GM12878 (cell line): ENCODE measurements around the gene PDIA5. TPM values are rescaled to one million over a fixed set of nuclear protein-coding genes. Genes with fewer than 3 reads are reported as not detected.
A peak's percentile ranks its signal among the peaks of the same experiment; 100 is the strongest.

ENCODE experiments used
- ATAC-seq: fragments of 200-7000 bp; cut with Tn5 transposase; 3 replicates; pipeline ENCODE4 v1.9.1; 2020; ENCODE audit warnings: mild to moderate bottlenecking, moderate library complexity
- BruUV-seq: library from RNA; stranded (reverse); fragments of 400-500 nt; replicated peaks from 2 replicates; lab custom pipeline; 2021; lab: Mats Ljungman, UMichigan
- CTCF ChIA-PET: fragments of 300-600 bp; sonication (Branson Sonifier 250); formaldehyde crosslinking; extraction: SDS; loops from one replicate; lab custom pipeline; 2021; ENCODE audit warnings: inconsistent platforms; lab: Yijun Ruan, JAX
- POLR2A ChIA-PET: fragments of 350-600 bp; formaldehyde crosslinking; extraction: SDS; loops from one replicate; lab custom pipeline; 2021; ENCODE audit warnings: inconsistent platforms; lab: Charles Lee
- RAD21 ChIA-PET: fragments of 300-600 bp; sonication (Branson Sonifier 250); formaldehyde crosslinking; loops from one replicate; lab custom pipeline; 2023; ENCODE audit warnings: antibody characterized with exemption; ENCODE audit not compliant: unreplicated experiment; lab: Charles Lee
- SMC1A ChIA-PET: fragments of 300-600 bp; sonication (Branson Sonifier 250); formaldehyde crosslinking; loops from one replicate; lab custom pipeline; 2023; ENCODE audit not compliant: unreplicated experiment, uncharacterized antibody; lab: Charles Lee
- DNase-seq: peaks from one replicate; pipeline ENCODE4 v3.0.0-alpha.2; 2011; ENCODE audit warnings: low read depth, low spot score
- FAIRE-seq: peaks from 3 replicates; lab custom pipeline; 2011; peaks lifted over from hg19 to GRCh38; lab: Jason Lieb, UNC
- H2AFZ ChIP-seq: 2 replicates; pipeline ENCODE4 v1.6.0; 2011; ENCODE audit warnings: low read depth, low read length, control low read depth; ENCODE audit not compliant: control insufficient read depth
- H3K27ac ChIP-seq: 2 replicates; pipeline ENCODE4 v1.5.1; 2011; ENCODE audit warnings: control low read depth; ENCODE audit not compliant: control insufficient read depth, insufficient read depth
- H3K27me3 ChIP-seq, 2 experiments: replicated peaks in 1 of 2; 2 replicates each; pipeline versions ENCODE4 v1.6.0 to v1.6.1; 2011; ENCODE audit warnings: low read length in 1 of 2; ENCODE audit not compliant: control insufficient read depth in 2 of 2, insufficient read depth in 2 of 2
- H3K36me3 ChIP-seq, 2 experiments: 2 replicates each; pipeline ENCODE4 v1.5.1; 2011; ENCODE audit warnings: low read length in 1 of 2; ENCODE audit not compliant: control insufficient read depth in 2 of 2, insufficient read depth in 2 of 2
- H3K4me1 ChIP-seq: 2 replicates; pipeline ENCODE4 v1.6.1; 2011; ENCODE audit warnings: mild to moderate bottlenecking, low read length, moderate library complexity, mixed read lengths; ENCODE audit not compliant: control insufficient read depth, insufficient read depth
- H3K4me2 ChIP-seq: 2 replicates; pipeline ENCODE4 v1.6.0; 2011; ENCODE audit warnings: control low read depth; ENCODE audit not compliant: control insufficient read depth, insufficient read depth
- H3K4me3 ChIP-seq: fragments of 200-600 bp; sonication (generic); 2 replicates; pipeline ENCODE4 v1.5.1; 2016
- H3K79me2 ChIP-seq: 2 replicates; pipeline ENCODE4 v1.6.0; 2011; ENCODE audit warnings: low read length; ENCODE audit not compliant: control insufficient read depth, insufficient read depth
- H3K9ac ChIP-seq: 2 replicates; pipeline ENCODE4 v1.8.0; 2011; ENCODE audit warnings: low read length, control low read depth, mixed read lengths; ENCODE audit not compliant: control insufficient read depth, insufficient read depth
- H3K9me3 ChIP-seq: replicated peaks from 3 replicates; pipeline ENCODE4 v1.5.1; 2011; ENCODE audit warnings: mild to moderate bottlenecking, low read length; ENCODE audit not compliant: control insufficient read depth, insufficient read depth
- H4K20me1 ChIP-seq: 2 replicates; pipeline ENCODE4 v1.6.0; 2011; ENCODE audit not compliant: control insufficient read depth, insufficient read depth
- SIN3A ChIP-seq: IDR thresholded peaks from 2 replicates; pipeline ENCODE4 v1.6.1; 2012; ENCODE audit warnings: low read depth, low read length, improper control_type of control experiment
- STAT3 ChIP-seq: IDR thresholded peaks from 2 replicates; pipeline ENCODE4 v1.6.1; 2011; ENCODE audit warnings: low read depth, low read length, improper control_type of control experiment
- ZNF217 ChIP-seq: fragments of 450-650 bp; IDR thresholded peaks from 2 replicates; pipeline ENCODE4 v1.6.1; 2017; ENCODE audit warnings: antibody characterized with exemption, mild to moderate bottlenecking
- whole genome bisulfite sequencing: methylation state at CpG from one replicate; pipeline ENCODE4 v1.1.6; 2016; ENCODE audit warnings: low lambda C conversion rate; ENCODE audit not compliant: insufficient replicate concordance, insufficient coverage; ENCODE audit errors: missing lambda C conversion rate; 5-methylcytosine and 5-hydroxymethylcytosine counted together
- in situ Hi-C: fragments of 300-500 bp; cut with MboI; formaldehyde crosslinking; loops from 9 replicates; pipeline ENCODE4 v1.14.3; 2018; ENCODE audit warnings: mixed read lengths
- intact Hi-C: fragments of 100-400 bp; cut with micrococcal nuclease; formaldehyde crosslinking; loops from one replicate; pipeline ENCODE4 v1.14.2; 2022; ENCODE audit not compliant: unreplicated experiment
- polyA plus RNA-seq, 11 experiments: library from polyadenylated mRNA; depleted of rRNA in 4 of 11; unstranded in 6 of 11; stranded (reverse) in 5 of 11; fragments of >200 nt; fragmentation: Nextera tagmentation in 4 of 11; fragmentation: Illumina TruSeq in 1 of 11; extraction: Ambion mirVana in 4 of 11; extraction: Trizol in 1 of 11; gene quantifications; 1 replicate in 1 of 11; 2 replicates in 10 of 11; pipeline versions ENCODE4 v1.2.1 to v1.2.3, GENCODE V29; 2011 to 2016; ENCODE audit warnings: inconsistent platforms in 2 of 11, missing spikeins in 2 of 11, low read depth in 1 of 11
- total RNA-seq, 4 experiments: library from RNA; depleted of rRNA in 3 of 4; stranded (reverse); fragments of >200 nt in 3 of 4; fragmentation: Illumina TruSeq in 1 of 4; extraction: Trizol in 1 of 4; gene quantifications; 2 replicates each; pipeline versions ENCODE4 v1.2.1 to v1.2.3, GENCODE V29; 2013 to 2021

PDIA5 gene
- total and polyA plus RNA-seq, 10 of the 15 experiments (the other 5 are each of a cell fraction or from before 2014, with no cell fraction given): 4.1 to 24.8 (median 19.2) TPM

GRCh38 chr3:123148772-123149171 lies 81.9 kb downstream of the PDIA5 start:
- Histone ChIP-seq H3K27ac (no peak overlapping the region), H3K36me3 (peaks cover 10 to 20% of the 10 kb centered on the region in 2 experiments), H3K4me1 (peaks cover 9% of the 10 kb centered on the region), H3K4me3 (no peak overlapping the region), H2AFZ (no peak overlapping the region), H3K27me3 (no peaks in the 10 kb centered on the region), H3K9me3 (no peaks in the 10 kb centered on the region), H4K20me1 (no peaks in the 10 kb centered on the region), H3K79me2 (no peaks in the 10 kb centered on the region), H3K4me2 (no peak overlapping the region), H3K9ac (no peak overlapping the region)
- ChIA-PET POLR2A (no interaction called here), SMC1A (no interaction called here), RAD21 (no interaction called here), CTCF (no interaction called here)
- no peak for ATAC-seq
- in situ Hi-C loops (no loop called here), intact Hi-C loops (no loop called here)
- DNase-seq: no peak
- 99% methylated on average over 8 of the region's 8 CpGs for WGBS
- FAIRE-seq: no peak
- TF ChIP-seq SIN3A: no peak
- BruUV-seq: TSS peak; percentile 40

- POLR2A ChIA-PET: no interaction called here
- no peaks in the 10 kb centered on the region for H3K79me2 ChIP-seq
- in situ Hi-C loops: no loop called here
- H3K9ac ChIP-seq: no peak overlapping the region
- BruUV-seq: no TSS peak
- no peaks in the 10 kb centered on the region for H4K20me1 ChIP-seq
- 82% methylated on average over 3 of the region's 3 CpGs for WGBS
- TF ChIP-seq STAT3: no peak
- no peak for TF ChIP-seq ZNF217
- TF ChIP-seq, all 136 proteins: peak for 0
- Histone ChIP-seq H3K27ac (no peak overlapping the region), H3K36me3 (peaks cover 14 to 17% of the 10 kb centered on the region in 2 experiments), H3K9me3 (no peaks in the 10 kb centered on the region), H3K27me3 (no peaks in the 10 kb centered on the region), H3K4me2 (no peak overlapping the region), H3K4me3 (no peak overlapping the region), H3K4me1 (peaks cover 9% of the 10 kb centered on the region), H2AFZ (no peak overlapping the region)
- ChIA-PET RAD21 (no interaction called here), CTCF (no interaction called here), SMC1A (no interaction called here)
- ATAC-seq (no peak), FAIRE-seq (no peak), DNase-seq (no peak)
- intact Hi-C loops: no loop called here
Measured at GRCh38 chr3:123149525-123149924, 82.7 kb downstream of the PDIA5 start.
